ENCODE results near the gene FCRL3. TPM values are rescaled to one million over a fixed set of nuclear protein-coding genes. Genes with fewer than 3 reads are reported as not detected.

The FCRL3 gene
- total and polyA plus RNA-seq, 2 of the 8 experiments (the other 6 are each of a cell fraction or from before 2014, with no cell fraction given) = not detected

GRCh38 chr1:157725221-157725577, 24.6 kb upstream of the FCRL3 start:
- Histone ChIP-seq H2BK120ac (replicated peaks; ENCODE audit: low read depth, low read length) (no peak overlapping the region), H3K9me3 (ENCODE audit: insufficient read depth in 2 of 2, low read depth in 1 of 2, low read length in 1 of 2) (peaks cover 25% of the 10 kb centered on the region in 2 experiments; a peak in 3 of 4 replicates), H3K79me1 (ENCODE audit: low read depth, low read length) (no peaks in the 10 kb centered on the region), H3K79me2 (ENCODE audit: control insufficient read depth in 1 of 2, insufficient read depth in 2 of 2, low read length in 2 of 2) (no peaks in the 10 kb centered on the region), H2AK5ac (ENCODE audit: low read depth, low read length) (no peak overlapping the region), H3K14ac (ENCODE audit: insufficient read length) (no peak overlapping the region), H4K5ac (ENCODE audit: insufficient read length, low read depth, low read length) (no peak overlapping the region), H3K27ac (ENCODE audit: low read depth, low read length) (no peak overlapping the region), H3K4me3 (ENCODE audit: extremely low read depth in 1 of 4, insufficient read depth in 2 of 4, low read depth in 3 of 4, low read length in 4 of 4) (no peak overlapping the region), H3K4me2 (ENCODE audit: insufficient read depth in 1 of 2, low read depth in 2 of 2, low read length in 2 of 2) (no peak overlapping the region), H2BK12ac (ENCODE audit: low read depth, low read length) (no peak overlapping the region), H3K9ac (replicated peaks in 1 of 4; ENCODE audit: extremely low read depth in 1 of 4, low read depth in 3 of 4, low read length in 3 of 4) (no peak overlapping the region), H3K18ac (ENCODE audit: extremely low read depth, low read length) (no peak overlapping the region), H4K20me1 (replicated peaks in 1 of 2; ENCODE audit: control insufficient read depth in 1 of 2, insufficient read depth in 2 of 2, low read length in 2 of 2) (no peaks in the 10 kb centered on the region), H3K4ac (replicated peaks; ENCODE audit: insufficient read length, low read depth, low read length) (no peak overlapping the region), H3K27me3 (replicated peaks in 1 of 4; ENCODE audit: control insufficient read depth in 3 of 4, extremely low read depth in 1 of 4, insufficient read depth in 3 of 4, low read length in 3 of 4) (no peaks in the 10 kb centered on the region), H3K23me2 (ENCODE audit: low read depth, low read length) (no peaks in the 10 kb centered on the region), H3K4me1 (replicated peaks in 1 of 4; ENCODE audit: control insufficient read depth in 3 of 4, insufficient read depth in 4 of 4, low read length in 3 of 4) (no peaks in the 10 kb centered on the region), H3K36me3 (ENCODE audit: control insufficient read depth in 2 of 4, insufficient read depth in 4 of 4, low read length in 3 of 4) (peaks cover 0 to 7% (median 0%) of the 10 kb centered on the region in 4 experiments; a peak in 1 of 8 replicates), H2BK15ac (ENCODE audit: low read length) (no peak overlapping the region), H3K23ac (ENCODE audit: insufficient read length) (no peak overlapping the region), H2BK5ac (ENCODE audit: low read depth, low read length) (no peak overlapping the region), H4K91ac (replicated peaks; ENCODE audit: insufficient read length, low read length) (no peak overlapping the region), H2BK20ac (ENCODE audit: low read length) (no peak overlapping the region), H2AFZ (ENCODE audit: low read length) (no peak overlapping the region), H4K8ac (ENCODE audit: extremely low read depth, insufficient read depth, low read length) (no peak overlapping the region), H3K56ac (replicated peaks; ENCODE audit: insufficient read length, low read depth, low read length) (no peak overlapping the region)
- ChIA-PET CTCF (ENCODE audit: partially characterized antibody) (interaction anchor here (1.0 kb wide), 2 partner anchors 34 to 145 kb away, joined by 3 read pairs; no protein-coding TSS in a partner anchor), POLR2A (ENCODE audit: partially characterized antibody) (no interaction called here)
- WGBS, 2 experiments (ENCODE audit: extremely low coverage in 1 of 2, insufficient coverage in 1 of 2, insufficient read length in 1 of 2, insufficient replicate concordance in 2 of 2, low coverage in 1 of 2, low lambda C conversion rate in 2 of 2, missing lambda C conversion rate in 1 of 2) = 97% methylated on average over 2 of the region's 2 CpGs; no CpG with 5 or more reads in 1 of the 2 experiments
- no peak for FAIRE-seq
- DNase-seq (ENCODE audit: low read depth in 1 of 2, low spot score in 2 of 2) = no peak
- TF ChIP-seq SP1 (IDR thresholded peaks at IDR 0.05; ENCODE audit: low read depth, low read length) = no peak
- no peak for TF ChIP-seq SP2 (IDR thresholded peaks at IDR 0.05; ENCODE audit: low read length)
- no peak for TF ChIP-seq HDAC2 (IDR thresholded peaks at IDR 0.05; ENCODE audit: borderline replicate concordance in 1 of 2, low read depth in 2 of 2, low read length in 2 of 2)
- no peak for TF ChIP-seq CHD1 (IDR thresholded peaks at IDR 0.05; ENCODE audit: low read depth, low read length)
- no peak for TF ChIP-seq SP4 (IDR thresholded peaks at IDR 0.05; ENCODE audit: low read length)
- TF ChIP-seq CREB1 (IDR thresholded peaks at IDR 0.05) = no peak
- no peak for TF ChIP-seq YY1 (IDR thresholded peaks at IDR 0.05; ENCODE audit: low read depth, low read length)
- TF ChIP-seq CTCF (IDR thresholded peaks at IDR 0.05; ENCODE audit: control extremely low read depth in 1 of 3, insufficient read depth in 1 of 3, low read depth in 1 of 3, low read length in 3 of 3) = no peak
- TF ChIP-seq CEBPB (IDR thresholded peaks at IDR 0.05; ENCODE audit: low read depth, low read length) = no peak
- TF ChIP-seq GABPA (IDR thresholded peaks at IDR 0.05; ENCODE audit: borderline replicate concordance, insufficient read depth, low read length) = no peak
- TF ChIP-seq RFX5 (IDR thresholded peaks at IDR 0.05; ENCODE audit: borderline replicate concordance, low read depth, low read length) = no peak
- TF ChIP-seq HDAC6 (IDR thresholded peaks at IDR 0.05; ENCODE audit: low read depth, low read length) = no peak
- TF ChIP-seq CBX8 (IDR thresholded peaks at IDR 0.05; ENCODE audit: borderline replicate concordance, low read depth, low read length) = no peak
- no peak for TF ChIP-seq BRCA1 (IDR thresholded peaks at IDR 0.05; ENCODE audit: low read depth, low read length)
